GM12878 (cell line): ENCODE measurements around the gene ASGR2.

Experiments
- POLR2A ChIP-seq: IDR thresholded peaks from 2 replicates; pipeline ENCODE4 v1.6.1; 2011; ENCODE audit warnings: low read depth, mild to moderate bottlenecking, low read length
- RCOR1 ChIP-seq: conservative IDR thresholded peaks from 2 replicates; pipeline ENCODE4 v1.6.1; 2012; ENCODE audit warnings: low read depth, low read length, improper control_type of control experiment
- SIN3A ChIP-seq: IDR thresholded peaks from 2 replicates; pipeline ENCODE4 v1.6.1; 2012; ENCODE audit warnings: low read depth, low read length, improper control_type of control experiment
- SRF ChIP-seq, 2 experiments: IDR thresholded peaks; 2 replicates each; pipeline ENCODE4 v1.6.1; 2011; ENCODE audit warnings: low read depth in 2 of 2, low read length in 2 of 2, mild to moderate bottlenecking in 1 of 2, moderate library complexity in 1 of 2
- TF ChIP-seq, protein P1 (sequence below), 3 experiments: IDR thresholded peaks in 2 of 3; conservative IDR thresholded peaks in 1 of 3; 2 replicates each; pipeline ENCODE4 v1.5.1; 2011; ENCODE audit warnings: low read depth in 3 of 3, low read length in 3 of 3, mild to moderate bottlenecking in 3 of 3, control low read depth in 2 of 3, moderate library complexity in 2 of 3, inconsistent platforms in 1 of 3, mixed read lengths in 1 of 3; ENCODE audit not compliant: control insufficient read depth in 2 of 3, insufficient read depth in 1 of 3; ENCODE audit errors: extremely low read depth in 1 of 3

DNA sequence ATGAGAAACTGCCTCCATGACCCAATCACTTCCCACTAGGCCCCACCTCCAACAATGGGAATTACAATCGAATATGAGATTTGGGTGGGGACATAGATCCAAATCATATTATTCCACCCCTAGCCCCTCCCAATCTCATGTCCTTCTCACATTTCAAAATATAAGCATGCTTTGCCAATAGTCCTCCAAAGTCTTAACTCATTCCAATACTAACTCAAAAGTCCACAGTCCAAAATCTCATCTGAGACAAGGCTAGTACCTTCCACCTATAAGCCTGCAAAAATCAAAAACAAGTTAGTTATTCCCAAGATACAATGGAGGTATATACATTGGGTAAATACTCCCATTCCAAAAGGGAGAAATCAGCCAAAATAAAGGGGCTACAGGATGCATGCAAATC lies 47.4 kb downstream of the ASGR2 start:
- TF ChIP-seq SRF (IDR thresholded peaks at IDR 0.05; ENCODE audit: low read depth in 2 of 2, low read length in 2 of 2) (no peak), RCOR1 (no peak), SIN3A (no peak), POLR2A (no peak)
- TF ChIP-seq, protein P1, sequence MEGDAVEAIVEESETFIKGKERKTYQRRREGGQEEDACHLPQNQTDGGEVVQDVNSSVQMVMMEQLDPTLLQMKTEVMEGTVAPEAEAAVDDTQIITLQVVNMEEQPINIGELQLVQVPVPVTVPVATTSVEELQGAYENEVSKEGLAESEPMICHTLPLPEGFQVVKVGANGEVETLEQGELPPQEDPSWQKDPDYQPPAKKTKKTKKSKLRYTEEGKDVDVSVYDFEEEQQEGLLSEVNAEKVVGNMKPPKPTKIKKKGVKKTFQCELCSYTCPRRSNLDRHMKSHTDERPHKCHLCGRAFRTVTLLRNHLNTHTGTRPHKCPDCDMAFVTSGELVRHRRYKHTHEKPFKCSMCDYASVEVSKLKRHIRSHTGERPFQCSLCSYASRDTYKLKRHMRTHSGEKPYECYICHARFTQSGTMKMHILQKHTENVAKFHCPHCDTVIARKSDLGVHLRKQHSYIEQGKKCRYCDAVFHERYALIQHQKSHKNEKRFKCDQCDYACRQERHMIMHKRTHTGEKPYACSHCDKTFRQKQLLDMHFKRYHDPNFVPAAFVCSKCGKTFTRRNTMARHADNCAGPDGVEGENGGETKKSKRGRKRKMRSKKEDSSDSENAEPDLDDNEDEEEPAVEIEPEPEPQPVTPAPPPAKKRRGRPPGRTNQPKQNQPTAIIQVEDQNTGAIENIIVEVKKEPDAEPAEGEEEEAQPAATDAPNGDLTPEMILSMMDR (IDR thresholded peaks at IDR 0.05 in 2 of 3, conservative IDR thresholded peaks at IDR 0.05 in 1 of 3; ENCODE audit: control insufficient read depth in 2 of 3, extremely low read depth in 1 of 3, insufficient read depth in 1 of 3, low read depth in 3 of 3, low read length in 3 of 3): no peak
